Peyer's patch (tissue), 4 donors: ENCODE results near the gene S100A6. TPM values are rescaled to one million over a fixed set of nuclear protein-coding genes. Genes with fewer than 3 reads are reported as not detected.

Experiments
- DNase-seq, 3 donors: peaks; one replicate each; pipeline ENCODE4 v3.0.0-alpha.2; 2017 to 2019
- H3K27ac ChIP-seq, 4 donors: fragments of 200-600 bp; sonication (generic); one replicate each; pipeline ENCODE4 v1.5.1; 2016 to 2019
- H3K27me3 ChIP-seq, 2 donors: fragments of 200-600 bp; sonication (generic); one replicate each; pipeline ENCODE4 v1.5.1; 2019
- H3K36me3 ChIP-seq, 3 donors: fragments of 200-600 bp; sonication (generic); one replicate each; pipeline ENCODE4 v1.5.1; 2016 to 2019
- H3K4me1 ChIP-seq, 4 donors: fragments of 200-600 bp; sonication (generic); one replicate each; pipeline ENCODE4 v1.5.1; 2016 to 2019
- H3K4me3 ChIP-seq, 4 donors: fragments of 200-600 bp; sonication (generic); 1 replicate in 3 of 4; 2 replicates in 1 of 4; pipeline ENCODE4 v1.5.1; 2016 to 2019; ENCODE audit warnings: mild to moderate bottlenecking in 1 of 4
- H3K9me3 ChIP-seq, 4 donors: fragments of 200-600 bp; sonication (generic); one replicate each; pipeline ENCODE4 v1.5.1; 2016 to 2019; ENCODE audit warnings: mild to moderate bottlenecking in 1 of 4
- POLR2A ChIP-seq, 2 donors: fragments of 450-650 bp; IDR thresholded peaks; one replicate each; pipeline ENCODE4 v1.5.1; 2017; ENCODE audit warnings: antibody characterized with exemption in 2 of 2, mild to moderate bottlenecking in 2 of 2, moderate library complexity in 2 of 2
- total RNA-seq, 4 donors: library from RNA; depleted of rRNA; stranded (reverse); fragments of >200 nt; gene quantifications; one replicate each; pipeline ENCODE4 v1.1.0, GENCODE V29; 2016
- TF ChIP-seq, protein P1 (sequence below), 6 experiments: fragments of 450-650 bp in 4 of 6; fragments of 200-600 bp in 2 of 6; sonication (generic) in 1 of 6; IDR thresholded peaks; one replicate each; pipeline ENCODE4 v1.5.1; 2017 to 2019; ENCODE audit warnings: antibody characterized with exemption in 6 of 6, mild to moderate bottlenecking in 3 of 6, moderate library complexity in 1 of 6

S100A6 gene
- total RNA-seq, 4 donors from 2014 or later: 321 to 366 (median 334) TPM

DNA sequence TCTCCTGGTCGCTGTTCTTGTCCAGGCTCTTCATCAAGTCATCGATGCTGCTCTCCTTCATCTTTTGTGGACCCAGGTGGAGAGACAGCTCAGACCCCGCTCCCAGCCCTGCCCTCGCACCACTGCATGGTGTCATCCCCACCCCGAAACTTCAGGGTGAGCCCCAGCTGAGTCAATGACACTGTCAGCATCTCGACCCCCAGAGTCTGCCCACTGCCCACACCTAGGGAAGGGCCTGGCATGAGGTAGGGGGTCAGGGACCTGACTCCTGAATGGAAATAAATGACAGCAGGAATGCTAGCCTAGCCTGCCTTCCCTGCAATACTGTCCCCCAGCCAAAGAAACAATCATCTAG lies 1.6 kb upstream of the S100A6 start:
- no peaks in the 10 kb centered on the region for H3K27me3 ChIP-seq
- no peak overlapping the region for H3K4me3 ChIP-seq
- no peaks in the 10 kb centered on the region for H3K9me3 ChIP-seq
- TF ChIP-seq POLR2A (IDR thresholded peaks at IDR 0.05): no peak
- TF ChIP-seq, protein P1, sequence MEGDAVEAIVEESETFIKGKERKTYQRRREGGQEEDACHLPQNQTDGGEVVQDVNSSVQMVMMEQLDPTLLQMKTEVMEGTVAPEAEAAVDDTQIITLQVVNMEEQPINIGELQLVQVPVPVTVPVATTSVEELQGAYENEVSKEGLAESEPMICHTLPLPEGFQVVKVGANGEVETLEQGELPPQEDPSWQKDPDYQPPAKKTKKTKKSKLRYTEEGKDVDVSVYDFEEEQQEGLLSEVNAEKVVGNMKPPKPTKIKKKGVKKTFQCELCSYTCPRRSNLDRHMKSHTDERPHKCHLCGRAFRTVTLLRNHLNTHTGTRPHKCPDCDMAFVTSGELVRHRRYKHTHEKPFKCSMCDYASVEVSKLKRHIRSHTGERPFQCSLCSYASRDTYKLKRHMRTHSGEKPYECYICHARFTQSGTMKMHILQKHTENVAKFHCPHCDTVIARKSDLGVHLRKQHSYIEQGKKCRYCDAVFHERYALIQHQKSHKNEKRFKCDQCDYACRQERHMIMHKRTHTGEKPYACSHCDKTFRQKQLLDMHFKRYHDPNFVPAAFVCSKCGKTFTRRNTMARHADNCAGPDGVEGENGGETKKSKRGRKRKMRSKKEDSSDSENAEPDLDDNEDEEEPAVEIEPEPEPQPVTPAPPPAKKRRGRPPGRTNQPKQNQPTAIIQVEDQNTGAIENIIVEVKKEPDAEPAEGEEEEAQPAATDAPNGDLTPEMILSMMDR (IDR thresholded peaks at IDR 0.05): no peak
- DNase-seq: peak in 1 of 3 donors; percentile 48
- H3K27ac ChIP-seq: peak overlapping the region; percentile 95 to 99 (median 97)
- H3K4me1 ChIP-seq: peaks cover 1 to 72% (median 19%) of the 10 kb centered on the region in 4 donors
- no peaks in the 10 kb centered on the region for H3K36me3 ChIP-seq

DNA sequence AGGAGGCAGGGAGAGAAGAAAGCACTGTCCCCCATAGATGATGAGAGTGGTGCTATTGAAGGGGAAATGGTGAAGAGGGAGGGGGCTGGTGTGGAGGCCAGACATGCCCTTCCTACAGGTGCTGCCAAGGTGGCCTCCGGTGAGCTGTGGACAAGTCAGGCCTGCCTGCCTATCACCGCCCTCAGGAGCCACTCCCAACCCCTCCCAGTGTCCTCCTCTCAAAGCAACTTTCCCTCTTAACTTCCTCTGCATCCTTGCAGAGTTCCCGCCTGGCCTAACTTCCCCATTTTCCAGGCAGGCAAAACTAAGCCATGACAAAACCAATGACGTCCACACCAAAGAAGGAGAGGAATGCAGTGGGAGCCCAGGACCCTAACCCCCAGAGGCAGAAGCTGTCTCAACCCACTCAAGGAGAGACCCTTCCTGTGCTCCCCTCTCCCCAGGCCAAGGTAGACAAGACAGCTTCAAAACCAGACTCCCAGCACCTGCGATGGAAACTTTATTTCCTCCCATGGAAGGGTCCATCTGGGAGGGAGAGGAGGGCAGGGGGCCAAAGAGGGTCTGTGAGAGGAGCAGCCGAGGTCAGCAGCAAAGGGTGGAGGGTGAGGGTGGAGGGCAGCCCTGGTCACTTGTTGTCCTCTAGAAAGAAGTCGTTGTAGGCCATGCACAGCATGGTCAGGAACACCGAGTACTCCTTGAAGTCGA lies 1.0 kb upstream of the S100A6 start:
- Histone ChIP-seq H3K36me3 (no peaks in the 10 kb centered on the region), H3K4me3 (peak overlapping the region; percentile 70 to 89 (median 76)), H3K4me1 (peaks cover 6 to 72% (median 21%) of the 10 kb centered on the region in 4 donors), H3K27ac (peak overlapping the region; percentile 95 to 99 (median 97)), H3K27me3 (no peaks in the 10 kb centered on the region), H3K9me3 (no peaks in the 10 kb centered on the region)
- TF ChIP-seq POLR2A (IDR thresholded peaks at IDR 0.05): peak in 1 of 2 donors; percentile 61
- TF ChIP-seq, protein P1 (IDR thresholded peaks at IDR 0.05): no peak
- peak in 2 of 3 donors; percentile 80 to 83 for DNase-seq

DNA sequence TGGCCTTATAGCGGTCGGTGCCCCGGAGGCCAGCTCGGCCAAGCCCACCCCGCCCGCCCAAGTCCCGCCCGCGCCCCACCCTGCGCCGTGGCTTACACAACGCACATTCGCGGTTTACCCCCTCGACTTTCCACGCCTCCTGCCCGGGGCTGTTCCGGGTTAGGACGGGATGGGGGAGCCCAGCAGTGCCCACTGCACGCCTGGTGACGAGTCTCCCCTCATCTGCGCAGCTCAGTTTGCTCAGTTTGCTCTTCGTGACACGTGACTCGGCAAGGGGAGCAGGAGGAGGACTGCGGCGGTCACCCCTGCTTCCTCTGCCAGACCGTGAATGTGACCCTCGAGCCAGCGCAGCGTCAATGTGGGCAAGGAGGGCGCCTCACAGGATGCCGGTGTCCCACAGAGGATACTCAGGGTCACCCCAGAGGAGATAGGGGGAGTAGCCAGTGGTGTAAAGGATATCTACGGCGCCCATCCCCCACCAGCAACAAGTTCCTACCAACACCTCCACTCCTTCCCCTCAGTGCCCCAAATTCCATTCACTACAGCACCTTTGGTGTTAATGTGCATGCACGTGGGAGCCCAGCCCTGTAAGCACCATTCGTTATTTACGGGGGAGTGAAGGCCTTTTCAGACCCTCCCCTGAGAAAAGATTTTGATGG lies 350 bp upstream of the S100A6 start:
- peak; percentile 64 to 72 for TF ChIP-seq POLR2A (IDR thresholded peaks at IDR 0.05)
- TF ChIP-seq, protein P1 (IDR thresholded peaks at IDR 0.05): no peak
- no peaks in the 10 kb centered on the region for H3K27me3 ChIP-seq
- peak; percentile 80 to 92 (median 92) for DNase-seq
- H3K36me3 ChIP-seq: no peaks in the 10 kb centered on the region
- H3K9me3 ChIP-seq: no peaks in the 10 kb centered on the region
- peaks cover 6 to 70% (median 19%) of the 10 kb centered on the region in 4 donors for H3K4me1 ChIP-seq
- H3K27ac ChIP-seq: peak overlapping the region; percentile 95 to 99 (median 97)
- H3K4me3 ChIP-seq: peak overlapping the region; percentile 70 to 89 (median 76)

DNA sequence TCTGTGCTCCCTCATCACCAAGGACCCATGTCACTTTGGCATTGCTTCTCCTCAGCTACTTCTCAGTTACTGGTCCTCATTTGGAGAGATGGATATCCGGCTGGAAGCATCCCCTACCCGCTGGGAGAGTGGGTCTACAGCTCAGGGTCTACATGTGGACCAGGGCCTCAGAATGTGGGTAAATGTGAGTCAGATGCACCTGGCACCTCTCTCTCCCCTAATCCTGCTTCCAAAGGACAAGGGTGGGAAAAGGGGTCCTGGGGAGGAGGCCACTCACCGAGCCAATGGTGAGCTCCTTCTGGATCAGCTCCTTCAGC lies 908 bp downstream of the S100A6 start:
- H3K27ac ChIP-seq: peak overlapping the region; percentile 95 to 99 (median 97)
- H3K4me3 ChIP-seq: peak overlapping the region; percentile 70 to 89 (median 76)
- H3K4me1 ChIP-seq: peaks cover 6 to 58% (median 13%) of the 10 kb centered on the region in 4 donors
- no peaks in the 10 kb centered on the region for H3K36me3 ChIP-seq
- H3K27me3 ChIP-seq: no peaks in the 10 kb centered on the region
- TF ChIP-seq, protein P1 (IDR thresholded peaks at IDR 0.05): no peak
- TF ChIP-seq POLR2A (IDR thresholded peaks at IDR 0.05): no peak
- no peaks in the 10 kb centered on the region for H3K9me3 ChIP-seq
- DNase-seq: no peak

DNA sequence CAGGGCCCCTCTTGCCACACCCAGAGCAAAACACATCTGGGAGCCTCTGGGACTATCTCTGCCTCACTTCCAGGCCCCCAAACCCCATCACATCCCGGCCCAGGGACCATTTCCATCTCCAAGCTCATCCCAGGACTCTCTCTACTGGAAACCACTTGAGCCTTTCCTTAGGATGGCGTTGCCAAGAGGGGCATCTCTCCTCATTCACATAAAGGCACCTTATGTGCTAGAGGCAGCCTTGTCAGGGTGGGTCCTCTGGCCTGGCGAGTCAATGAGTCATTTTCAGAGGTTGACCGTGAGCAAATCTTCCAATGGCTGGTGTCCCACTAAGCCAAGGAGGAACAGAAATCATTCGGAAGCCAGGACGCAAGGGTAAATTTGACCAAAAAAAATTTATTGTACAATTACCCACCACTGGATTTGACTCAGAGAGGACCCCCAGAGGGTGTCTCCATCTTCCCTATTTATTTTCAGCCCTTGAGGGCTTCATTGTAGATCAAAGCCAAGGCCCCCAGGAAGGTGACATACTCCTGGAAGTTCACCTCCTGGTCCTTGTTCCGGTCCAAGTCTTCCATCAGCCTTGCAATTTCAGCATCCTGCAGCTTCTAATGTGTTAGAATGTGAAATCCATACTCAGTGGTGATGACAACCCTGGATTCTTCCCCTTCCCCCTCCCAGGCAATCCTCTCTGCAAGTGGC lies 1.4 kb downstream of the S100A6 start:
- Histone ChIP-seq H3K4me3 (peak overlapping the region; percentile 70 to 89 (median 76)), H3K4me1 (peaks cover 6 to 58% (median 13%) of the 10 kb centered on the region in 4 donors), H3K27ac (peak overlapping the region; percentile 95 to 99 (median 97)), H3K36me3 (no peaks in the 10 kb centered on the region), H3K9me3 (no peaks in the 10 kb centered on the region), H3K27me3 (no peaks in the 10 kb centered on the region)
- peak in 1 of 3 donors; percentile 38 for DNase-seq
- TF ChIP-seq POLR2A (IDR thresholded peaks at IDR 0.05): no peak
- TF ChIP-seq, protein P1 (IDR thresholded peaks at IDR 0.05): no peak
